ENCODE data around the gene VANGL2.

The VANGL2 gene

GRCh38 chr1:160363951-160364735 lies 36.2 kb upstream of the VANGL2 start:
- Histone ChIP-seq H3K27ac (replicated peaks) (no peak overlapping the region), H3K4me3 (replicated peaks; ENCODE audit: insufficient read depth, low read length) (no peak overlapping the region), H3K27me3 (ENCODE audit: insufficient read depth, poor library complexity, severe bottlenecking) (no peaks in the 10 kb centered on the region)
- DNase-seq (ENCODE audit: low read depth in 1 of 2, low spot score in 1 of 2) = no peak
- TF ChIP-seq CTCF (IDR thresholded peaks at IDR 0.05; ENCODE audit: insufficient read depth, low read length) (no peak), GABPA (IDR thresholded peaks at IDR 0.05; ENCODE audit: low read depth) (no peak)

DNA sequence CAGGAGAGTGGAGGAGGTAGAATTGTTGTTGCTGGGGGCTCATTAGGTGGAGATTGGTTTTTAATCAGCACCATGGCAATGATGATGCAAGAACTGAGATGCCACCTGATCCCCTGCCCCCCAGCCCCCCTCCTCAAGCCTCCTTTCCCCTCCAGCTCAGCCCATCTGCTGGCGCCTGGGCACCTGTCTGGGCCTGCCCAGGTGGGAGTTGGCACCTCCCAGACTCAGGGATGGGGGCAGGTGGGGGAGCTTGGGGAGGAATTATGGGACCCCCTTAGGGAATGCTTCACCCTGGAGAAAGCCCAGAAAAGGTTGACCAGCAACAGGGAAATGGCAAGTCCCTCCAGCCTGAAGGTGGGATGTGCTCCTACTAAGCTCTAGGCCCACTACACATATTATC lies 35.0 kb upstream of the VANGL2 start:
- DNase-seq (ENCODE audit: low read depth in 1 of 2, low spot score in 1 of 2) = no peak
- H3K27ac ChIP-seq (replicated peaks) = no peak overlapping the region
- H3K4me3 ChIP-seq (replicated peaks; ENCODE audit: insufficient read depth, low read length) = no peak overlapping the region
- TF ChIP-seq POLR2AphosphoS5 (IDR thresholded peaks at IDR 0.05; ENCODE audit: low read depth) (no peak), GABPA (IDR thresholded peaks at IDR 0.05; ENCODE audit: low read depth) (no peak), REST (IDR thresholded peaks at IDR 0.05; ENCODE audit: insufficient replicate concordance, low read depth) (no peak), SPI1 (IDR thresholded peaks at IDR 0.05; ENCODE audit: borderline replicate concordance, low read depth) (no peak)
- H3K27me3 ChIP-seq (ENCODE audit: insufficient read depth, poor library complexity, severe bottlenecking) = no peaks in the 10 kb centered on the region

DNA sequence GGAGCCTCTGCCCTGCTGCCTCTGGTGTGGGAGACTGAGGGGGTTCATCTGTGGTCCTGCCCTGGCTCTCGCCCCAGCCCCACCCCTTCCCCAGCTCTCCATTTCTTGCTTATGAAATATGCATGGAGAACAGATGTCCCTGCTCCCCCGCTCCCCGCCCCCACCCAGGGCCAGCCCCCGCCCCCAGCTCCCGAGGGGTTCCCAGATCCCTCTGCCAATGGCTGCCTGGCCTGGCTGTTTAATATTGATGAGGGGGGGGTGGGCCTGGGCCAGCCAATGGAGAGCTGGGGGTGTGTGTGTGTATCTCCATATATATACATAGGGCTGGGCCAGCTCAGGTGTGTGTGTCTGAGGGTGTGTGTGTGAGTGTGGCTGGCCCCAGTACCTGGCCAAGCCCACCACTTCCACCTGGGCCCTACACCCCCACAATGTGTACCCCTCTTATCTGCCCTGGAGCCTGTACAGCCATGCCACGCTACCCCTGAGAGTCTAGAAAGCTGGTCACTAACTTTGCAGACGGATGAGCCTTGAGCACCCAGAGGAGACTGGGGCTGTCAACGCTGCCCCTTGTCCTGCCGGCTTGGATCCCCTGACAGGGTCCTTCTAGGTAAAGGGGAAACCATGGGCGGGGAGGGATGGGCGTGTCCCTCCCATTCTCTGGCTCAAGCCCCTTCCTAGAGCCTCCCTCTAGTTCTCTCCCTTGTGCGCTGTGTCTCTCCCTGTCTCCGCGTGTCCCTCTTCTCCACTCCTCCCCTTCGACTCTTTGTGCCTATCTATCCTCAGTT lies 33.4 kb upstream of the VANGL2 start, which contains the start of gene NHLH1:
TSS of gene NHLH1 (plus strand) at position 341 of the 785 bp plus-strand sequence. CDS start 3,661 bp downstream, outside the sequence.
- no peaks in the 10 kb centered on the region for H3K27me3 ChIP-seq (ENCODE audit: insufficient read depth, poor library complexity, severe bottlenecking)
- no peak for TF ChIP-seq CTCF (IDR thresholded peaks at IDR 0.05; ENCODE audit: insufficient read depth, low read length)
- TF ChIP-seq SPI1 (IDR thresholded peaks at IDR 0.05; ENCODE audit: borderline replicate concordance, low read depth) = no peak
- no peak for TF ChIP-seq GABPA (IDR thresholded peaks at IDR 0.05; ENCODE audit: low read depth)
- TF ChIP-seq POLR2AphosphoS5 (IDR thresholded peaks at IDR 0.05; ENCODE audit: low read depth) = no peak
- no peak for TF ChIP-seq REST (IDR thresholded peaks at IDR 0.05; ENCODE audit: insufficient replicate concordance, low read depth)
- H3K4me3 ChIP-seq (replicated peaks; ENCODE audit: insufficient read depth, low read length) = no peak within 1 kb of the TSS
- no peak within 1 kb of the TSS for H3K27ac ChIP-seq (replicated peaks)
- no peak for DNase-seq (ENCODE audit: low read depth in 1 of 2, low spot score in 1 of 2)

DNA sequence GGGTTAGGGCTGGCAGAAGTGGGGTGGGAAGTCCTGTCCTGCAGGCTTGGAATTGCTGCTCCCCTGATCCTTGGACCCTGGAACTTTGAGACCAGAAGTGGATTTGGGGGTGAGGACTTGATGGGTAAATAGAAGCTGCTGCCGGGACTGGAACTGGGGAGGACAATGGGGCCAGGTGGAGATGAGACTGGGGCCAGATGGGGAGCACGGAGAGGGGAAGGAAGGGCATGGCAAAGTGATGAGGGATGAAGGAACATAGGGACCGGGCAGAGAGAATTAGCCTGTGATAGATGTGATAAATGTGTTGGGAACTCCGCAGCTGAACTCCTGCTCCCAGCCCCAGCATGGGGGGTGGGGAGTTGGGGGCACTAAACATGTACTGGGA lies 32.9 kb upstream of the VANGL2 start:
- no peaks in the 10 kb centered on the region for H3K27me3 ChIP-seq (ENCODE audit: insufficient read depth, poor library complexity, severe bottlenecking)
- no peak for TF ChIP-seq SPI1 (IDR thresholded peaks at IDR 0.05; ENCODE audit: borderline replicate concordance, low read depth)
- TF ChIP-seq CTCF (IDR thresholded peaks at IDR 0.05; ENCODE audit: insufficient read depth, low read length) = no peak
- no peak for TF ChIP-seq REST (IDR thresholded peaks at IDR 0.05; ENCODE audit: insufficient replicate concordance, low read depth)
- no peak for TF ChIP-seq GABPA (IDR thresholded peaks at IDR 0.05; ENCODE audit: low read depth)
- no peak for TF ChIP-seq POLR2AphosphoS5 (IDR thresholded peaks at IDR 0.05; ENCODE audit: low read depth)
- no peak for DNase-seq (ENCODE audit: low read depth in 1 of 2, low spot score in 1 of 2)
- H3K27ac ChIP-seq (replicated peaks) = no peak overlapping the region
- no peak overlapping the region for H3K4me3 ChIP-seq (replicated peaks; ENCODE audit: insufficient read depth, low read length)

All from HL-60 (cell line).